Endothelial cell of umbilical vein (primary cell): ENCODE results near the gene SINHCAF. TPM values are rescaled to one million over a fixed set of nuclear protein-coding genes. Genes with fewer than 3 reads are reported as not detected.

Experiments
- BruUV-seq: library from RNA; stranded (reverse); fragments of 400-500 nt; replicated peaks from 2 replicates; lab custom pipeline; 2021; lab: Mats Ljungman, UMichigan
- CTCF ChIA-PET: fragments of 300-600, 350-600 bp; sonication (Branson Sonifier 250); formaldehyde crosslinking; loops from one replicate; lab custom pipeline; 2021; ENCODE audit warnings: antibody characterized with exemption, inconsistent platforms; lab: Charles Lee
- POLR2A ChIA-PET: fragments of 300-600, 350-600 bp; sonication (Branson Sonifier 250); formaldehyde crosslinking; loops from one replicate; lab custom pipeline; 2021; ENCODE audit warnings: antibody characterized with exemption, inconsistent platforms; lab: Charles Lee
- DNase-seq: peaks from one replicate; pipeline ENCODE4 v3.0.0-alpha.2; 2011; ENCODE audit warnings: low read depth, low spot score
- FAIRE-seq: peaks from 2 replicates; lab custom pipeline; 2011; peaks lifted over from hg19 to GRCh38; lab: Jason Lieb, UNC
- H2AFZ ChIP-seq: 2 replicates; pipeline ENCODE4 v1.6.0; 2012; ENCODE audit warnings: low read depth, low read length, control low read depth, inconsistent platforms
- H3K27ac ChIP-seq: 2 replicates; pipeline ENCODE4 v1.5.1; 2011; ENCODE audit warnings: low read depth, mild to moderate bottlenecking, control low read depth, low read length, moderate library complexity; ENCODE audit not compliant: insufficient read depth
- H3K27me3 ChIP-seq, 2 experiments: 2 replicates each; pipeline versions ENCODE4 v1.6.0 to v1.6.1; 2011; ENCODE audit warnings: low read length in 2 of 2, mixed read lengths in 1 of 2; ENCODE audit not compliant: control insufficient read depth in 2 of 2, insufficient read depth in 2 of 2
- H3K36me3 ChIP-seq, 2 experiments: 2 replicates in 1 of 2; 3 replicates in 1 of 2; pipeline ENCODE4 v1.5.1; 2011; ENCODE audit warnings: low read length in 2 of 2, mild to moderate bottlenecking in 1 of 2, moderate library complexity in 1 of 2; ENCODE audit not compliant: control insufficient read depth in 2 of 2, insufficient read depth in 2 of 2; ENCODE audit errors: extremely low read depth in 1 of 2
- H3K4me1 ChIP-seq: 3 replicates; pipeline ENCODE4 v1.5.1; 2011; ENCODE audit warnings: mild to moderate bottlenecking, low read length; ENCODE audit not compliant: control insufficient read depth, insufficient read depth; ENCODE audit errors: extremely low read depth
- H3K4me2 ChIP-seq: 2 replicates; pipeline ENCODE4 v1.6.1; 2011; ENCODE audit warnings: low read length, control low read depth, mixed read lengths; ENCODE audit not compliant: insufficient read depth
- H3K4me3 ChIP-seq, 3 experiments: fragments of 200-600 bp in 1 of 3; sonication (generic), shearing (Covaris generic) in 1 of 3; replicated peaks in 1 of 3; 2 replicates each; pipeline ENCODE4 v1.5.1; 2011 to 2016; ENCODE audit warnings: control low read depth in 3 of 3, low read length in 3 of 3, mild to moderate bottlenecking in 2 of 3, inconsistent platforms in 1 of 3, low read depth in 1 of 3, moderate library complexity in 1 of 3; ENCODE audit not compliant: insufficient read depth in 1 of 3
- H3K79me2 ChIP-seq: 2 replicates; pipeline ENCODE4 v1.6.0; 2012; ENCODE audit warnings: low read length, inconsistent platforms; ENCODE audit not compliant: control insufficient read depth, insufficient read depth
- H3K9ac ChIP-seq: replicated peaks from 2 replicates; pipeline ENCODE3; 2011; ENCODE audit warnings: low read length, control low read depth; ENCODE audit not compliant: insufficient read depth; ENCODE audit errors: extremely low read depth
- H3K9me1 ChIP-seq: replicated peaks from 3 replicates; pipeline ENCODE4 v1.6.0; 2011; ENCODE audit warnings: mild to moderate bottlenecking, low read length; ENCODE audit not compliant: control insufficient read depth, insufficient read depth; ENCODE audit errors: extremely low read depth
- H3K9me3 ChIP-seq: replicated peaks from 2 replicates; pipeline ENCODE4 v1.5.1; 2012; ENCODE audit warnings: low read length, inconsistent platforms; ENCODE audit not compliant: control insufficient read depth, insufficient read depth
- H4K20me1 ChIP-seq: replicated peaks from 2 replicates; pipeline ENCODE3; 2011; ENCODE audit warnings: mild to moderate bottlenecking, low read length; ENCODE audit not compliant: control insufficient read depth, insufficient read depth; ENCODE audit errors: extremely low read depth
- EZH2 ChIP-seq: IDR thresholded peaks from 2 replicates; pipeline ENCODE4 v1.6.1; 2012; ENCODE audit warnings: borderline replicate concordance, low read depth, mild to moderate bottlenecking, moderate library complexity, low read length, inconsistent platforms; ENCODE audit not compliant: severe bottlenecking
- FOS ChIP-seq: IDR thresholded peaks from 2 replicates; pipeline ENCODE4 v1.6.1; 2011; ENCODE audit warnings: mild to moderate bottlenecking, low read length, moderate library complexity, borderline replicate concordance; ENCODE audit not compliant: insufficient read depth
- GATA2 ChIP-seq: IDR thresholded peaks from 2 replicates; pipeline ENCODE4 v1.7.0; 2011; ENCODE audit warnings: low read depth, mild to moderate bottlenecking, moderate library complexity, mixed read lengths, low read length; ENCODE audit not compliant: insufficient read length, insufficient read depth
- JUN ChIP-seq: IDR thresholded peaks from 2 replicates; pipeline ENCODE4 v1.6.1; 2011; ENCODE audit warnings: borderline replicate concordance, low read depth; ENCODE audit not compliant: insufficient read length, insufficient read depth
- MYC ChIP-seq: IDR thresholded peaks from one replicate; pipeline ENCODE4 v1.6.1; 2011; ENCODE audit warnings: mild to moderate bottlenecking, low read depth, low read length
- POLR2A ChIP-seq: IDR thresholded peaks from 2 replicates; pipeline ENCODE4 v1.6.1; 2012; ENCODE audit warnings: low read depth, mild to moderate bottlenecking, control low read depth, low read length
- POLR2AphosphoS5 ChIP-seq: IDR thresholded peaks from 2 replicates; pipeline ENCODE4 v1.6.1; 2012; ENCODE audit warnings: low read depth, mild to moderate bottlenecking, control low read depth, low read length, moderate library complexity; ENCODE audit not compliant: insufficient read depth
- dilution Hi-C: fragments of 300-500 bp; cut with MboI; formaldehyde crosslinking; loops from one replicate; pipeline ENCODE4 v1.15.0; 2019; ENCODE audit warnings: low sequenced_read_pairs; ENCODE audit not compliant: extremely low pct_ligation_motif_present
- intact Hi-C: fragments of 100-400 bp; cut with micrococcal nuclease; formaldehyde crosslinking; loops from one replicate; pipeline ENCODE4 v1.10.0; 2022
- polyA plus RNA-seq, 4 experiments: library from polyadenylated mRNA; depleted of rRNA in 3 of 4; stranded (reverse) in 3 of 4; unstranded in 1 of 4; fragments of >200 nt; gene quantifications; 2 replicates each; pipeline versions ENCODE4 v1.2.1 to v1.2.3, GENCODE V29; 2011 to 2012; ENCODE audit warnings: missing spikeins in 1 of 4
- total RNA-seq: library from RNA; stranded (reverse); gene quantifications from 2 replicates; pipeline ENCODE4 v1.2.3, GENCODE V29; 2021
- TF ChIP-seq, protein P1 (sequence below): IDR thresholded peaks from 2 replicates; pipeline ENCODE4 v1.6.1; 2011; ENCODE audit not compliant: insufficient read depth, insufficient read length
- TF ChIP-seq, protein P2 (sequence below), 2 donors: IDR thresholded peaks; 1 replicate in 1 of 2; 2 replicates in 1 of 2; pipeline ENCODE4 v1.5.1; 2011; ENCODE audit warnings: low read length in 2 of 2, mild to moderate bottlenecking in 2 of 2, moderate library complexity in 2 of 2, control low read depth in 1 of 2, inconsistent platforms in 1 of 2, low read depth in 1 of 2; ENCODE audit not compliant: insufficient read depth in 1 of 2; ENCODE audit errors: extremely low read depth in 1 of 2

The SINHCAF gene
- total and polyA plus RNA-seq, 2 donors (not counting 3 experiments of a cell fraction or from before 2014, with no cell fraction given) = 19.3 to 83.4 TPM

GRCh38 chr12:31265722-31266121, 60.2 kb downstream of the SINHCAF start:
- no peak overlapping the region for H3K4me2 ChIP-seq
- H3K27me3 ChIP-seq = no peaks in the 10 kb centered on the region
- FAIRE-seq (no peak), DNase-seq (no peak)
- no peak overlapping the region for H2AFZ ChIP-seq
- dilution Hi-C loops (no loop called here), intact Hi-C loops (no loop called here)
- ChIA-PET CTCF (interaction anchor here (1.3 to 2.5 kb wide), 2 partner anchors 14 to 21 kb away, joined by 3 to 11 read pairs; no protein-coding TSS in a partner anchor), POLR2A (no interaction called here)
- H3K9ac ChIP-seq = no peak overlapping the region
- H3K9me3 ChIP-seq = no peaks in the 10 kb centered on the region
- H3K4me1 ChIP-seq = no peaks in the 10 kb centered on the region
- no peaks in the 10 kb centered on the region for H3K79me2 ChIP-seq
- no peaks in the 10 kb centered on the region for H4K20me1 ChIP-seq
- no peaks in the 10 kb centered on the region for H3K36me3 ChIP-seq
- TF ChIP-seq JUN (no peak), POLR2A (no peak), POLR2AphosphoS5 (no peak), GATA2 (no peak), MYC (no peak), EZH2 (no peak), FOS (no peak)
- TF ChIP-seq, protein P1, sequence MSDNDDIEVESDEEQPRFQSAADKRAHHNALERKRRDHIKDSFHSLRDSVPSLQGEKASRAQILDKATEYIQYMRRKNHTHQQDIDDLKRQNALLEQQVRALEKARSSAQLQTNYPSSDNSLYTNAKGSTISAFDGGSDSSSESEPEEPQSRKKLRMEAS = no peak
- TF ChIP-seq, protein P2, sequence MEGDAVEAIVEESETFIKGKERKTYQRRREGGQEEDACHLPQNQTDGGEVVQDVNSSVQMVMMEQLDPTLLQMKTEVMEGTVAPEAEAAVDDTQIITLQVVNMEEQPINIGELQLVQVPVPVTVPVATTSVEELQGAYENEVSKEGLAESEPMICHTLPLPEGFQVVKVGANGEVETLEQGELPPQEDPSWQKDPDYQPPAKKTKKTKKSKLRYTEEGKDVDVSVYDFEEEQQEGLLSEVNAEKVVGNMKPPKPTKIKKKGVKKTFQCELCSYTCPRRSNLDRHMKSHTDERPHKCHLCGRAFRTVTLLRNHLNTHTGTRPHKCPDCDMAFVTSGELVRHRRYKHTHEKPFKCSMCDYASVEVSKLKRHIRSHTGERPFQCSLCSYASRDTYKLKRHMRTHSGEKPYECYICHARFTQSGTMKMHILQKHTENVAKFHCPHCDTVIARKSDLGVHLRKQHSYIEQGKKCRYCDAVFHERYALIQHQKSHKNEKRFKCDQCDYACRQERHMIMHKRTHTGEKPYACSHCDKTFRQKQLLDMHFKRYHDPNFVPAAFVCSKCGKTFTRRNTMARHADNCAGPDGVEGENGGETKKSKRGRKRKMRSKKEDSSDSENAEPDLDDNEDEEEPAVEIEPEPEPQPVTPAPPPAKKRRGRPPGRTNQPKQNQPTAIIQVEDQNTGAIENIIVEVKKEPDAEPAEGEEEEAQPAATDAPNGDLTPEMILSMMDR (IDR thresholded peaks at IDR 0.05; ENCODE audit: extremely low read depth in 1 of 2, insufficient read depth in 1 of 2, low read depth in 1 of 2, low read length in 2 of 2) = no peak
- no peak overlapping the region for H3K4me3 ChIP-seq
- no TSS peak for BruUV-seq
- no peak overlapping the region for H3K27ac ChIP-seq
- H3K9me1 ChIP-seq = no peaks in the 10 kb centered on the region
